Measurements from ENCODE around the gene SAXO1.
"Not testable (repeated sequence)": the region's sequence is repeated elsewhere in the genome, so short reads cannot be mapped to it uniquely, and the experiment has no call there.

SAXO1 gene

DNA sequence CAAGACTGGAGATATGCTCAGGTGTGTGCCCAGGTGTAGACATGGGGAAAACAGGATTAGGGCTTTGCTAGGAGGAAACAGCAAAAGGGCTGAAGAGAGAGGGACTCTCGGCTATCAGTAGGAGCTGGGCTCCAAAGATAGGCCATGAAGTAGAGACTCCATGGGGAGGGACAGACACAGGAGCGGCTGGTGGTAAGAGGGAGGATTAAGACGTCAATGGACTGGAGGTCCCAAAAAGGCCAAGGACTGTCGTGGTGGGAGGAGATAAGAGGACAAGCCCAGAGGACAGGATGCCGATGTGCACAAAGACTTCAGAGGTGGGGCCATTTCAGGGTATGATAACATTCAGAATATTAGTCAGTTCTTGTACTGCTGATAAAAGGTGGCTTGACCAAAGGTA, 93.1 kb downstream of the SAXO1 start:
- no peak overlapping the region for H3K27ac ChIP-seq
- TF ChIP-seq ZFX (IDR thresholded peaks at IDR 0.05): no peak
- TF ChIP-seq, protein P1, sequence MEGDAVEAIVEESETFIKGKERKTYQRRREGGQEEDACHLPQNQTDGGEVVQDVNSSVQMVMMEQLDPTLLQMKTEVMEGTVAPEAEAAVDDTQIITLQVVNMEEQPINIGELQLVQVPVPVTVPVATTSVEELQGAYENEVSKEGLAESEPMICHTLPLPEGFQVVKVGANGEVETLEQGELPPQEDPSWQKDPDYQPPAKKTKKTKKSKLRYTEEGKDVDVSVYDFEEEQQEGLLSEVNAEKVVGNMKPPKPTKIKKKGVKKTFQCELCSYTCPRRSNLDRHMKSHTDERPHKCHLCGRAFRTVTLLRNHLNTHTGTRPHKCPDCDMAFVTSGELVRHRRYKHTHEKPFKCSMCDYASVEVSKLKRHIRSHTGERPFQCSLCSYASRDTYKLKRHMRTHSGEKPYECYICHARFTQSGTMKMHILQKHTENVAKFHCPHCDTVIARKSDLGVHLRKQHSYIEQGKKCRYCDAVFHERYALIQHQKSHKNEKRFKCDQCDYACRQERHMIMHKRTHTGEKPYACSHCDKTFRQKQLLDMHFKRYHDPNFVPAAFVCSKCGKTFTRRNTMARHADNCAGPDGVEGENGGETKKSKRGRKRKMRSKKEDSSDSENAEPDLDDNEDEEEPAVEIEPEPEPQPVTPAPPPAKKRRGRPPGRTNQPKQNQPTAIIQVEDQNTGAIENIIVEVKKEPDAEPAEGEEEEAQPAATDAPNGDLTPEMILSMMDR (conservative IDR thresholded peaks at IDR 0.05): no peak

DNA sequence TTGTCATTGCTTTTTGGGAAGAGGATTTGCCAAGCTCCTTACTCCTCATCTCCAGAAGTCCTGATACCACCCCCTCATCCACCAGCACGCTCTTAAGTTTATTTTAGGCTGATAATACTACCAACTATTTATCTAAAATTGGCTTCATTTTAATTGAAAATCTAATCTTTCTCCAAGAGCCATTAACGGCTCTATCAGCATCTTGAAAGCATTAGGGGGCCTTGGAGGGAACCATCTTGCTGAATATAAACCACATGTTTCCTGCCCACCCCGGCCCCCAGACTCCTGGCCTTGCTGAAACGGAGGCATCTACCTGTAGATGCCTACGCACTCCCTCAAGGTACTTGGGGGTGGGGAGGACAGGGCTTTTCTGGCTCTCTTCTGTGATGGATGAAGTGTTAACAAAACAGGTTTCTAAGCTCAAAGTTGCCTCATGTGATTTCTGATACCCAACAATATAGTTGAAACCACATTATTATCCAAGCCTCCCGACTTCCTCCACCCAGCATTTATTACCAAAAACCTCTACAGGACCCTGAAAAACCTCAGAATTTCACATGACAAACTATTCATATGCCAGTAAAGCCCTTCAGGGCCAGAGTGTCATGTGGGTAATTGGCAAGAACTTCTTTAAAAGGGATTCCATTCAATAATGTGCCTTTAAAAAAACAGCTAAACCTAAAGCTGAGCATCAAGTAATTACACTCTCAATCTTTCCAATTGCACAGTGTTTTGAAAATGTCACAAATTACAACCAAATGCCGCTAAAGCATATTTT, 96.7 kb downstream of the SAXO1 start:
- TF ChIP-seq, protein P1 (conservative IDR thresholded peaks at IDR 0.05): no peak
- no peak for TF ChIP-seq ZFX (IDR thresholded peaks at IDR 0.05)
- no peak overlapping the region for H3K27ac ChIP-seq

DNA sequence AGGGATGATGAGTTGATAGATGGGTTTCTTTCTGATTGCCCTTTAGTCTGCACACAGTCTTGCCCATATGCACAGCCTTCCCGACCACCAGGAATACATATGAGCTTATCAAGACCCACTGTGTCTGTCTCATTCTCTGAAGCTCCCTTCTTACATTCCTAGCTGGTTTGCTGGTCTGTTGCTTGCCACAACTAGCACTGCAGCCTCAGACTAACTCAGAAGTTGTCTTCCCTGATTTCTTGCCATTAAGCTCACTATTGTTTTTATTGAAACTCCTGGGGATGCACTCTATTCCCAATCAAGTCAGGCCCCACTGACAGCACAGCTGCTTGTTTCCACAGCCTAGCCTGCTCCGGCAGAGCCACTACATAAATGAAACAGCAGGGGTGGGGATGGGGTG, 97.5 kb downstream of the SAXO1 start:
- no peak for TF ChIP-seq ZFX (IDR thresholded peaks at IDR 0.05)
- TF ChIP-seq, protein P1 (conservative IDR thresholded peaks at IDR 0.05): no peak
- H3K27ac ChIP-seq: no peak overlapping the region

DNA sequence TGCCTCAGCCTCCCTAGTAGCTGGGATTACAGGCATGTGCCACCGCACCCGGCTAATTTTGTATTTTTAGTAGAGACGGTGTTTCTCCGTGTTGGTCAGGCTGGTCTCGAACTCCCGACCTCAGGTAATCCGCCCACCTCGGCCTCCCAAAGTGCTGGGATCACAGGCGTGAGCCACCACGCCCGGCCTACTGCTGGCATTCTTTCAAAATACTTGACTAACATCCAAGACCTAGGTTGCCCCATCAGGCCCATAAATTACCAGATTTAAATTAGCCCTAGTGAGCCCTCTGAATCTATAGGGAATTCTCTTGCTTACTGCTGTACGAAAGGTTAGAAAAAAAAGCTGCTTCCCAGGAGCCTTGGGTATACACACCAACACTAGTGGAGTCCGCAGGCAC, 102.4 kb downstream of the SAXO1 start:
- not testable (repeated sequence) for H3K27ac ChIP-seq

DNA sequence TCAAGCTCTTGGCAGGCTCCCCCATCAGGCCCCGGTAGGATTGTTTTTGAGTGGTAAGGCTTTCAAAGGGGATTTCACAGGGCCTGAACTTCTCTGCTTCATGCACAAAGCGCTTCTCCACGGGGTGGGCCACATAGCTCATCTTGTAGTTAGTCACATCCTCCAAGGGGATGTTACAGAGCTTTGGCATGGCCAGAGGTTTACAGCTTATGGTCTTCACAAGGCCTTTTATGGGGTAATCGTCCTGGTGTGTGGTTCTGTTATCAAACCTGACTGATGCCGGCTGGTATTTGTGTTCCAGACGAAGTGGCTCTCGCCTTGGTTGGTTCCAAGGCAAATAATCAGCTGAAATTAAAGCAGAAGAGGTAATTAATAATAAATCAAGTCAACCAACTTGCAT, 104.3 kb downstream of the SAXO1 start:
- H3K27ac ChIP-seq: no peak overlapping the region
- TF ChIP-seq ZFX (IDR thresholded peaks at IDR 0.05): no peak
- TF ChIP-seq, protein P1 (conservative IDR thresholded peaks at IDR 0.05): no peak

DNA sequence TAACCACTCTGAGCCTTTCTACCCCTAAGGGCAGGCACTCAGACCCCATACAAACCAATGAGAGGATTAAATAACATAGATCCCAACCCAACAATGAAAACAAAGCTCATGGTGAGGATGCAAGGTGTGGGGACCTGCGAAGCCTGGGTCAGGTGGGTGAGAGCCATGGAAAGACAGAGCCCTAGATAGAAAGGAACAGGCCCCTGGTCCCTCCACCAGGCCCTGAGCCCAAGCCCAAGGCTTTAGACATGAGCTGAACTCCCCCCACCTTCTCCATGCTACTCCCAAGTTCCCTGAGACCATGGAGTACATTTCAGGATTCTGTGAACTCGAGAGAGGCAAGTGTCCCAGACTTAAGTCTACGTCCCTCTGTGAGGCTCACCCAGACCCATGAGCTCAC, 106.5 kb downstream of the SAXO1 start:
- no peak overlapping the region for H3K27ac ChIP-seq
- no peak for TF ChIP-seq ZFX (IDR thresholded peaks at IDR 0.05)
- TF ChIP-seq, protein P1 (conservative IDR thresholded peaks at IDR 0.05): no peak

DNA sequence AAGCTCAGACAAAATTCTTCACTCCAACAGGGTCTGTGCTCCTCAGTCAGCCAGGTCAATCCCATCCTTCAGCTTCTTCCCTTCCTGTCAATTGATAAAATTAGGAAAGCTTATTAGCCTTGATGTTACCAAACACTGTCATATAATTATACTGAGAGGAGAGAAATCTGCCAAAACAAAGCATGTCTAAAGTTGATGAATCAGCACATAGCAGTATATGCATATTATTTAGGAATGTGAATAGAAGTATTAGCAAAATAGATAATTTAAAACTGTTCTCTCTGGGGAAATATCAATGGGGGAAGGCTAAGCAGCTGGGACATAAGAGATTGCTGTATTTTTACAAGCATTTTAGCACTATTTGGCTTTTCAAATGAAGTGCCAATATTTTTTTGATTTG, 107.1 kb downstream of the SAXO1 start:
- no peak overlapping the region for H3K27ac ChIP-seq
- TF ChIP-seq, protein P1 (conservative IDR thresholded peaks at IDR 0.05): no peak
- TF ChIP-seq ZFX (IDR thresholded peaks at IDR 0.05): no peak

Data from C4-2B (cell line).